ENCODE measurements around the gene DENND6B. TPM values are rescaled to one million over a fixed set of nuclear protein-coding genes. Genes with fewer than 3 reads are reported as not detected.

Gene DENND6B
- total and polyA plus RNA-seq, 2 experiments from 2014 or later, result 0.71 to 1.3 TPM

- peaks cover 3% of the 10 kb centered on the region for H3K27me3 Mint-ChIP-seq (ENCODE audit: insufficient read depth, low read depth, poor library complexity)
- Histone ChIP-seq H3K79me2 (replicated peaks; ENCODE audit: insufficient read depth) (peaks cover 97% of the 10 kb centered on the region), H3K27me3 (ENCODE audit: insufficient read depth) (no peaks in the 10 kb centered on the region), H3K9me2 (ENCODE audit: insufficient read depth) (no peaks in the 10 kb centered on the region), H3K36me3 (ENCODE audit: insufficient read depth) (no peaks in the 10 kb centered on the region), H3F3A (replicated peaks; ENCODE audit: low read depth) (no peaks in the 10 kb centered on the region), H3K4me3 (no peak overlapping the region), H3K27ac (ENCODE audit: low read depth) (no peak overlapping the region), H4K20me1 (replicated peaks; ENCODE audit: insufficient read depth) (peaks cover 37% of the 10 kb centered on the region), H3K4me1 (ENCODE audit: insufficient read depth) (no peaks in the 10 kb centered on the region), H3K4me2 (no peak overlapping the region), H2AFZ (no peak overlapping the region)
- H3K9me3 Mint-ChIP-seq, result no peaks in the 10 kb centered on the region
- ATAC-seq (no peak), DNase-seq (ENCODE audit: low spot score) (no peak)
- H3K27ac Mint-ChIP-seq, result no peak overlapping the region
- peaks cover 12% of the 10 kb centered on the region; the same call in 2 of the 3 replicates for H3K36me3 Mint-ChIP-seq (ENCODE audit: low read depth)
- no peaks in the 10 kb centered on the region; the same call in 1 of the 3 replicates for H3K4me1 Mint-ChIP-seq
- H3K4me3 Mint-ChIP-seq, result no peak overlapping the region
- TF ChIP-seq CTCF (conservative IDR thresholded peaks at IDR 0.05; ENCODE audit: low read depth in 2 of 2) (no peak), STAT1 (IDR thresholded peaks at IDR 0.05; ENCODE audit: unreplicated experiment) (no peak), ZNF114 (CRISPR knock-in tag; IDR thresholded peaks at IDR 0.05) (no peak)
These were observed 33.8 kb upstream of the DENND6B start for GRCh38 chr22:50360578-50360977.

DNA sequence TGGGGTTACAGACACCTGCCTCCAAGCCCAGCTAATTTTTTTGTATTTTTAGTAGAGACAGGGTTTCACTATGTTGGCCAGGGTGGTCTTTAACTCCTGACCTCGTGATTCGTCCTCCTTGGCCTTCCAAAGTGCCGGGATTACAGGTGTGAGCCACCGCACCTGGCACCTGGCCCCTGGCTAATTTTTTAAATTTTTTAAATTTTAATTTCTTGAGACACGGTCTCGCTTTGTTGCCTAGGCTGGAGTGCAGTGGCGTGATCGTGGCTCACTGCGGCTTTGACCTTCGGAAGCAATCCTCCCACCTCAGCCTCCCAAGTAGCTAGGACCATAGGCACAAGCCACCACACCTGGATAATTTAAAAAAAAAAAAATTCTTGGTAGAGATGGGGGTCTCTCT is 30.9 kb upstream of the DENND6B start:
- Histone ChIP-seq H4K20me1 (replicated peaks; ENCODE audit: insufficient read depth) (peaks cover 21% of the 10 kb centered on the region), H3K4me1 (ENCODE audit: insufficient read depth) (no peaks in the 10 kb centered on the region), H2AFZ (no peak overlapping the region), H3K79me2 (replicated peaks; ENCODE audit: insufficient read depth) (peaks cover 78% of the 10 kb centered on the region), H3K4me2 (no peak overlapping the region), H3K27me3 (ENCODE audit: insufficient read depth) (no peaks in the 10 kb centered on the region), H3F3A (replicated peaks; ENCODE audit: low read depth) (no peaks in the 10 kb centered on the region), H3K36me3 (ENCODE audit: insufficient read depth) (no peaks in the 10 kb centered on the region), H3K27ac (ENCODE audit: low read depth) (no peak overlapping the region), H3K9me2 (ENCODE audit: insufficient read depth) (no peaks in the 10 kb centered on the region), H3K4me3 (no peak overlapping the region)
- no peak overlapping the region for H3K4me3 Mint-ChIP-seq
- TF ChIP-seq ZNF331 (CRISPR knock-in tag; IDR thresholded peaks at IDR 0.05; ENCODE audit: low read depth) (no peak), STAT1 (IDR thresholded peaks at IDR 0.05; ENCODE audit: unreplicated experiment) (no peak), CTCF (conservative IDR thresholded peaks at IDR 0.05; ENCODE audit: low read depth in 2 of 2) (no peak), EZH2 (IDR thresholded peaks at IDR 0.05; ENCODE audit: low read depth, unreplicated experiment) (no peak), JUNB (IDR thresholded peaks at IDR 0.05; ENCODE audit: unreplicated experiment) (no peak), CREB1 (CRISPR knock-in tag; IDR thresholded peaks at IDR 0.05; ENCODE audit: low read depth) (no peak), ZNF114 (CRISPR knock-in tag; IDR thresholded peaks at IDR 0.05) (no peak), NANOG (IDR thresholded peaks at IDR 0.05; ENCODE audit: borderline replicate concordance) (no peak), POLR2AphosphoS5 (IDR thresholded peaks at IDR 0.05; ENCODE audit: low read depth) (no peak), ETS1 (IDR thresholded peaks at IDR 0.05) (no peak)
- TF ChIP-seq, protein P1, sequence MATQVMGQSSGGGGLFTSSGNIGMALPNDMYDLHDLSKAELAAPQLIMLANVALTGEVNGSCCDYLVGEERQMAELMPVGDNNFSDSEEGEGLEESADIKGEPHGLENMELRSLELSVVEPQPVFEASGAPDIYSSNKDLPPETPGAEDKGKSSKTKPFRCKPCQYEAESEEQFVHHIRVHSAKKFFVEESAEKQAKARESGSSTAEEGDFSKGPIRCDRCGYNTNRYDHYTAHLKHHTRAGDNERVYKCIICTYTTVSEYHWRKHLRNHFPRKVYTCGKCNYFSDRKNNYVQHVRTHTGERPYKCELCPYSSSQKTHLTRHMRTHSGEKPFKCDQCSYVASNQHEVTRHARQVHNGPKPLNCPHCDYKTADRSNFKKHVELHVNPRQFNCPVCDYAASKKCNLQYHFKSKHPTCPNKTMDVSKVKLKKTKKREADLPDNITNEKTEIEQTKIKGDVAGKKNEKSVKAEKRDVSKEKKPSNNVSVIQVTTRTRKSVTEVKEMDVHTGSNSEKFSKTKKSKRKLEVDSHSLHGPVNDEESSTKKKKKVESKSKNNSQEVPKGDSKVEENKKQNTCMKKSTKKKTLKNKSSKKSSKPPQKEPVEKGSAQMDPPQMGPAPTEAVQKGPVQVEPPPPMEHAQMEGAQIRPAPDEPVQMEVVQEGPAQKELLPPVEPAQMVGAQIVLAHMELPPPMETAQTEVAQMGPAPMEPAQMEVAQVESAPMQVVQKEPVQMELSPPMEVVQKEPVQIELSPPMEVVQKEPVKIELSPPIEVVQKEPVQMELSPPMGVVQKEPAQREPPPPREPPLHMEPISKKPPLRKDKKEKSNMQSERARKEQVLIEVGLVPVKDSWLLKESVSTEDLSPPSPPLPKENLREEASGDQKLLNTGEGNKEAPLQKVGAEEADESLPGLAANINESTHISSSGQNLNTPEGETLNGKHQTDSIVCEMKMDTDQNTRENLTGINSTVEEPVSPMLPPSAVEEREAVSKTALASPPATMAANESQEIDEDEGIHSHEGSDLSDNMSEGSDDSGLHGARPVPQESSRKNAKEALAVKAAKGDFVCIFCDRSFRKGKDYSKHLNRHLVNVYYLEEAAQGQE (IDR thresholded peaks at IDR 0.05; ENCODE audit: unreplicated experiment), result no peak
- ATAC-seq (no peak), DNase-seq (ENCODE audit: low spot score) (no peak)
- H3K36me3 Mint-ChIP-seq (ENCODE audit: low read depth), result peaks cover 7% of the 10 kb centered on the region; the same call in 2 of the 3 replicates
- peaks cover 3% of the 10 kb centered on the region for H3K27me3 Mint-ChIP-seq (ENCODE audit: insufficient read depth, low read depth, poor library complexity)
- H3K4me1 Mint-ChIP-seq, result no peaks in the 10 kb centered on the region; the same call in 1 of the 3 replicates
- H3K9me3 Mint-ChIP-seq, result no peaks in the 10 kb centered on the region
- no peak overlapping the region for H3K27ac Mint-ChIP-seq

Data from GM23338 (cell line).